GM19468 (cell line): ENCODE measurements around the gene NCAM1.

Source experiments
- ATAC-seq: cut with Tn5 transposase; IDR thresholded peaks from one replicate; pipeline ENCODE4 v1.9.1; 2021; ENCODE audit warnings: mild to moderate bottlenecking, moderate library complexity, moderate number of reproducible peaks; ENCODE audit not compliant: unreplicated experiment; ENCODE audit errors: extremely low read depth

The NCAM1 gene

DNA sequence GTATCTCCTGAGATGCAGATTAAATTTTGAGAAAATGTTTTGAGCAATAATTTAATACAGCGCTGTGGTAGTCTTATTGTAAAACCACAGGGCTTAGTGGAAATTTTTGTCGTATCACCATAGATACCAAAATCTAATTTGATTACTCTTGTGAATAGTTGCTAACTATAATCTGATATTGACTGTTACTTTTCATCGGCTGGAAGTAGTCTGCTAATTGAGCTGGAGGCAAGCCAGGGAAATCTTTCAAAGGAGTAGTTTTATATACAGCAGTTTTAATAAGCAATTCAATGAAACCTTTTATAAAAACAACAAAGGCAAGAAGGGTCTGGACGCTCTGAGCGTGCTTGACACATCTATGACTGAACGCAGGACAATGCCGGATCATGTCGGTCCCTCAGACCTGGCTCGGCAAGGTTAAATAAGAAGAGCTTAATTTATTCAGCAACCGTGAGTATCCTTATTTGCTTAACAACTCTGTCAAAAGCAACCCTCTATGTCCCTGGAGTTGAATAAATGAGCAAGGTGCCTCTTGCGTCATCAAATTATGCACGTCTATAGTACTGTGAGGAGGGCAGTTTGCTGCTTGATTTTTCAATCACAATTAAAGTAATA, 121.2 kb downstream of the NCAM1 start:
- ATAC-seq: no peak

DNA sequence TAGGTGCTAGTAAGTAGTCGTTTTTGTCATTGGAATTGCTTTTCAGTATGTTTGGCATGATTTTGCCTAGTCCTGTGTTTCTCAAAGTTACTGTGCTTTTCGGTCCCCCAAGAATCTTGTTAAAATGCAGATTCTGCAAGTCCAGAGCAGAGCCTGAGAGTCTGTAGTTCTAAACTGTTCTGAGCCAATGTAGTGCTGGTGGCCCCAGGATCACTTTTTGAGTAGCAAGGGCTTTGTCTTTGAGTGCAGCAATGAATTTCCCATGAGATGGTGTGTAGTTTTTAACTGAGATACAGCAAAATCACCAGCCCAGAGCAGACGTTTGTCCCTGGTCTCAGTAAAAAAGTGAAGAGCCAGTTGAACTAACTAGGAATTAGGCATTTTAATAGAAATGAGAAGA, 122.4 kb downstream of the NCAM1 start:
- ATAC-seq: no peak

DNA sequence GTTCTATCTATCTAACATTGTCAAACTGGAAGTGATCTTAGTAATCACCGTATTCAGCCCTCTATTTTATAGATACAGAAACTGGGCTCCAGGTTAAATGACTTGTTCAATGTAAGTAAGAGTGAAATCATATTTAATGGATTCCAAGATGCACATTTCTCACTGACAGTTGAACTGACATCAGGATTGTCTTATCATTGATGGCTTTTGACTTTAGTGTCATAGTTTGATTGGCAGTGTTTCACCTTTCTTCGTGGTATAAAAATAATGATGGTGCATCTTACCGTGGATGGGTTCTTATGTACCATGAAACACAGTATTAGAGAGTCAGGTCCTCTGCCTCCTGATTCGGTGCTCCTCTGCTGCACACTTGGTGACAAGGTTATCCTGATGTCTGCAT, 123.1 kb downstream of the NCAM1 start:
- no peak for ATAC-seq

DNA sequence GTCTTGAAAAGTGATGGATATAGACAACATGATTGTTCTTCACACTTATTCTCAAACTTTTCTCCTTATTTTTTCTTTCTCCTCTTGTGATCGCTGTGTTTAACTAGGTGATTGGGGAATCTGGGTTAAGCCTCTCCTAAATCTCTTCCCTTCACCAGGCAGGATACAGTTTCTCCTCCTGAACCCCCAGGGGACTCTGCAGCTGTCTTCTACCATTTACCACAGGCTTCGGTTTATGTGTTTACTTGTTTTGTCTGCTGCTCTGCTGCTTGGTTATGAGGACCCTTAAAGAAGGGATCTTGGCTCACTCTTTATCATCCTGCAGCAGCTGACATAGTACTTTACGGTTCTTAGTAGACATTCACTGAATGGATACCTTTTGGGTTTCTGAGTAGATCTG, 124.2 kb downstream of the NCAM1 start:
- ATAC-seq: no peak

DNA sequence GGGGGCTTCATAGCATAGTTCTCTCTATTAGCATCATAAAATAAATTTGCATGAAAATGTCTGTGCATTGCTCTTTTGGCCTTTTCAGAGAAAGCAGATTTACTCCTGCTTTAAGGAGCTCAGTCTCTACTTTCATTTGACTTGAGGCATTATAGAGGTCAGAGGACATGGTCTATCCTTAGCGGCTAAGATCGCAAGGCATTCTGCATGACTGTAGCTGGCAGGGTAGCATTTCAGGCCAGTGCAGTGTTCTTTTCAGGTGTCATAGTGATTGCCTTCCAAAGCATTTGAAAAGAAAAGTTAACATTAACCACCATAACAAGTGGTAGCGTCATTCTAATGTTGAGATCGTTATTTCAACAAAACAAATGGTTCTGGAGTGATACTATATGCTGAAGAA, 126.5 kb downstream of the NCAM1 start:
- no peak for ATAC-seq

DNA sequence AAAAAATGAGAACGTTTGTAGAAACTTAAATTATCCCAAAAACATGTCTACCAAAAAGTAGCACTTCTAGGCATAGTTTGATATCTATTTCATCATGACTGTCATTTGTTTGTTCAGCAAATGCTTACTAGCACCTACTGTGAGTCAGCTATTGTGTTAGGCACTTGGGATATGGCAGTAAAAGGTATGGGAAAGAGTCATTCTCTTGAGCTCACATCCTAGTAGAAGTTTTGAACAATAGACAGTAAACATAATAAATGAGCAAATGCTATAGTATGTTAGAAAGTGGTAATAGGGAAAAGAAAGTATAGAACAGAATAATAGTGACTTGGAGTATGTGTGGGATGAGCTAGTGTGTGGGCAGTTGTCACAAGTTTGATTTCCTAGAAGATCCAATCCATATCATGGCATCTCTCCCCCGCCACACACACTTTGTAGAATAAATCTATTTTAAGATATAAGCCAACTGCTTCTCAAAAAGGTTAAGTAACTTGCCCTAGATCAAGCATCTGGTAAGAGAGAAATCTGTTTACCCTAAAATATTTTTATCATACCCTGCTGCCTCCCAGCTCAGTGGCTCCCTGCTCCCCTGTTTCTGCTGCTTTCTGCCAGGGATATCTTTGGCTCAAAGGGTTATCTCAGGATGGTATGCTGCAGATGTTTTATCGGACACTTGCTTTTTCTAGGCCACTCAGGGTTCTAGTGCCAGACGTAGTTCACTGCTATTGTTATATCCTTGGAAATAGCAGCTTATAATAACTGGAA, 129.7 kb downstream of the NCAM1 start:
- ATAC-seq: no peak

DNA sequence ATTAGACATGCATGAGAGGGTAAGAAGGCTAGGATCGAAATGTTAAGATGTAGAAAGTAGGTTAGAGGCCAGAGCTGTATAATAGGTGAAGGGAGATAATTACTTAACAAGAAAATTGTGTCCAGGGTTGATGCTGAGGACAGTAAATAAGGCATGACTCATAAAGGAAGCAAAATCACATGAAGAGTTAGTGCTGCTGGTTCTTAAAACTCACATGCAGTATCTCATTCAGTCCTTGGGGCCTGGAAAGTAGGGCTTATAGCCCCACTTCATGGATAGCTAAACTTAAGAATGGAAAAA, 130.2 kb downstream of the NCAM1 start:
- ATAC-seq: no peak

DNA sequence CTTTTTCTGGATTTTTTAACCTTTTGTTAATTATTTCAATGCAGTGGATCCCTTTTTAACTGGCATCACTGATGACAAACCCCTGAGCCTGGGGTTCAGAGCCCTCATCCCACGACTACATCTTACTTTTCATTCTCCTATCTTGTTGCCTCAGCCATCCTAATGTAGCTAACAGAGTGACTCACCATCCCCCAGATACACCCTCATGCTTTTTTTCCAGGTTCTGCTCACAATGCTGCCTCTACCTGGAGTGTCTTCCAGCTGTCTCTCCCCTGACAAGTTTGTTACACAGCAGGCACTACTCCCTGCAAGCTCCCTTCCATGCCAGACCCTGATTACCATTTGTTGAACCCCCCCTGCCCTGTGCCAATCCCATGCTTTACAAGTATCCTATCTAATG, 135.4 kb downstream of the NCAM1 start:
- ATAC-seq: no peak

DNA sequence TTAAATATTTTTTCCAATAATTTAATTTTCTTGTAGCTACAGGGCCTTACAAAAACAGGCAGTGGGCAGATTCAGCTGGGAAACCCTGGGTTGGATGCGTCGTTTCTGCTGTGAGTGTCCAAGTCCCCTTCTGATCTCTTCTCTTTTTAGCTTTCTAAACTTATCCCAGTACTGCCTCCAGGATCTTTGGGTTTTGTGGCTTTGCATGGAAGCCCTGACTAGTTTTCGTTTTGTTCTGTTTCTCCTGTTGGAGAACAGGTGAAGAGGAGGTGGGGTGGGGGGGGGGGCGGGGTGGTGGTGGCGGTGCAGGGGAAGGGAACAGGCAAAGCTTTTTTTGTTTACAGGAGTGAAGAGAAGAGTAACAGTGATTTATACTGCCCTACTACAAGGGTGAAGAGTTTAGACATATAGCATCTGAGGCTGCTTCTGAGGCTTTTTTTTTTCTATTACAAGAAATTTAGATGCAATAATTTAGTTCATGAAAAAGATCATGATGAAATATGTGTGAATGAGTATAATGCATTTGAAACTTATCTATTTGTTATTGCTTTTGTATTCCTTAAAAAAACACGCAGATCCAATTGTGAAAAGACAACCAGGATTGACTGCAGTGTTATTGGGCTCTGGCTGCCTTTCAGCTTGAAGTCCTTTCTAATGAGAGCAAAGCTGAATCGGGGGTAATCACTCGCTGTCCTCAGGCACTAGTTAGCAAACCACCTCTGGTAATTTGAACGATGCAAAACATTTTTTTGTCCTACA, 142.9 kb downstream of the NCAM1 start:
- no peak for ATAC-seq

DNA sequence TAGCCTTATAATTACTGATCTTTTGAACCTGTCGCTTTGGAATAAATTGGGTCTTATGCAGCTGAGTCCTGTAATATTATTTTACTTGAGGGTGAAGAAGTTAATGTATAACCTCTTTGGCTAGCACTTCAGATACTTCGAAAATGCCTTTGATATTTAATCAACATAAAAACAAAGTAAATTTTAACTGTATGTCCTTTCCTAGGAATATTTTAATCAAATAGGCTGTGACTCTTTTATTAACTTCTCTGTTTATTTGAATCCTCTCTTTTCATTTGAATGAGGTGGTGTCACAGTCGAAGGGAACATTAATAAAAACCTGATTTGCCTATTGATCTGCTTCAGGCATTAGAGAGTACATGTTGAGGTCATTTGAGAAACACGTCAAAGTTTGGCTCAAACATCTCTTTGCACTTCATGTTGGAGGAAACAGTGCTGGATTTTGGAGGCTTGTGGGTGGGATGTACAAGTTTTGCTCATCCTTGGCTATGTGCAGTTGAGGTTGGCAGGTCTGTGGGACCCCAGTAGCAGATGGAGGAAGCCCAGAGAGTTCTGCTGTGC, 143.6 kb downstream of the NCAM1 start:
- no peak for ATAC-seq

DNA sequence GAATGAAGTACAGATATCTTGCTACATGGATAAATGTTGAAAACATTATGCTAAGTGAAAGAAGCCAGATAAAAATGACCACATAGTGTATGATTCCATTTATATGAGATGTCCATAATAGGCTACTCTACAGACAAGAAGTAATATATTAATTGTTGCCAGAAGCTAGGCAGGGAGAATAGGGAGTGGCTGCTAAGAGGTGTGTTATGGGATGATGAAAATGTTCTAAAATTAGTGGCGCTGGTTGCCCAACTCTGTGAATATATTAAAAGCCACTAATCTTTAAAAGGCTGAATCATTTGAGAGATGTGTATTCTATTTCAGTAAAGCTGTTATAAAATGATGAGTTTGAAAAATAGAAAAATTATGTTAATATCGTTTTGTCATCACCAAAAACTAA, 144.4 kb downstream of the NCAM1 start:
- no peak for ATAC-seq

DNA sequence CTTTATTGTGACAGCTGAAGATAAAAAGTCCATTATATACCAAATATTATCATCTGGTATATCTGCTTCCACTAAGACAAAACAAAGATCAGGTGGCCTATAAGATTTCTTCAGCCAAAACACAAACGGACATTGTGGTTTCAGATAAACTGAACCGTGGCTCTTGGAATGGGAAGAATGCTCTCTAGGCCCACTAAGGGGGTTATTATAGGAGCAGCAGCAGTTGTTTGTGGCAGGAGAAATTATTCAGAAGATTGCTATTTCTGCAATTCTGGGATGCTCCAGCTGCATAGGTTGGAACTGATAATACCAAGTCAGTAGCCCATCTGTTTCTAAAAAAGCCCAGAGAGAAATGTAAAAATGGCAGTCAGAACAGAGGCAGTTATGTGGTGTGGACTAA, 145.3 kb downstream of the NCAM1 start:
- no peak for ATAC-seq

DNA sequence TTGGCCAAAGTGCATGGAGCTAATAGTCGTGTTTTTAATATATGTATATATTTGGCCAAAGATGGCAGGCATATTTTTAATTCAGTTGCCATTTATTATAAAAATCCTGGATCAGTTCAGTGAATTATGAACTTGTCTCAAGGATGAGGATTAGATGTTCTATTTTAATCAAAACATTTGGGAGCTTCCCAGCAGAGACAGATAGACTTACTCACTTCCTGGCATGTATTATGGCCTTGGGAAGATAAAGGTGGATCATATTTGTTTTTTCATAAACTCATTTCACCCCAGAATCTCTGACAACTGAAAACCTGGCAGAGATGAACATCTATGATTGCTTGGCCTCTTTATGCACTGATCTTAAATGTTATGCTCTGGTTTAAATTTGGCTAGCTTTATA, 148.8 kb downstream of the NCAM1 start:
- no peak for ATAC-seq

DNA sequence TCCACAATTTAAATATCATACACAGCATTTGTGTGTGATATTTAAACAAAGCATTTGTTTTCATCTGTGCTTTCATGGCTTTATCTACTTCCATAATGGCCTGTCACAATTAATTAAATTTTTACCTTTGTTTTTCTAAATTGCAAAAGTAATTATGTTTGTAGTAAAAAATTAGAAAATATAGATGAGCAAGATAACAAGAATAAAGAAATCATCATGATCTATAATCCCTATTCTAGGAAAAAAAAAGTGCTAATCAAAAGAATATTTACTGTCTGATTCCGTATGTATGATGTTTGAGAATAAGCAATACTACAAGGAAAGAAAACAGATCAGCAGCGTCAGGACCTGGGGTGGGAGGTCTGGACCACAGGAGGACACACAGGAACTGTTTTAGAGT, 149.9 kb downstream of the NCAM1 start:
- ATAC-seq: no peak

DNA sequence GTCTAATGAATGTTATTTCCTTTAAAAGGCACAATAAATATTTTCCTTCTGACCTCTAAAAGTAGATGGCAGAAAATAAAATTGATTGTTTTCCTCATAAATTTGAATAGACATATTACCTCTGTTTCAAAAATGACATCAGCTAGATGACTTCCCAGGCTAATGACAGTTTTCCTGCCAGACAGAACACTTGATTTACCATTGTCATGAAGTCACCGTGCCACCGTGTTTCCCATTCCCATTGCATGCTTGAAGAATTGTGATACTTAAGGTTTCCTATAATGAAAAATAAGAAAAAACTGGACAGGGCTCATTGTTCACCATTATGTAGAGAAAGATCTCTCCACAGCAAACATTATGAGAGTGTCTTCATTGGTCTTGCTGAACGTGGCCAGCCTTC, 151.1 kb downstream of the NCAM1 start:
- no peak for ATAC-seq

DNA sequence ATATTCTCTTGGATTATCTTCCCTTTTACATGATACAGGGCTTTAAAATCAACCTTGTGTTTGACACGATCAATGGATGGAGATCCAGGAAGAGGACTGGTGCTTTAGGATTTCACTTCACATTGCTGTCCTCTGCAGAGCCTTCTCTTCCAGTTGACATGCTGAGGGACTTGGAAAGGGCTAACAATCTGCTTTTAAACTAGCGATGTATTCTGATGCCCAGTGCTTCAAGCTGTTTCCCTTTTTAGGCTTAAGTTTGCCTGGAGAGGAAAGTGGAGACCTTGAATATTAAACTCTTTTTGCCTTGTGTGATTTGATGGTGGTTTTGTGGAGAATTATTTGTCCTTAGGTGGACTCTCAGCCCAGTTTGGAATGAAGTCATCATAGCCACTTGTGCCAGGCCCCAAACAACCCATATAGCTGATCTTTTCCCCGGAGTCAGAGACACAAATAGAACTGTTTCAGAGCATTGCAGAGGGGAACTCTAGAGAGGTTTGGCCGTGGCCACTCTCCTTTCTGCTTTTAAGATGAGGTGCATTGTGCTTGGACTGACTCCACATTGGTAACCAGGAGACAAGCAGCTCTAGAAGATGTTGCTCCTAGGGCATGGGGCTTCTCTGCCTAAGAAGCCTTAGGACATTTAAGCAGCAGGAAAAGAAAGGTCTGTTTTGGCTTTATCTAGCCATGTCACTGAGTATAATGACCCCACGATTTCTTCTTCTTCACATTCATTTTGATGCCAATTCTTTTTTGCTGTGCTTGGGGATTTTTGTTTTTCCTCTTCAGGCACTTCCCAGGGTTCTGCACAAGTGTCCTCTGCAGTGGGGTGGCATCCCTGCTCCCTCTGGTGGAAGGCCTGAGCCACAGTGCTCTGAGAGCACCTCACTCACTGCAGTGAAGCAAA, 152.8 kb downstream of the NCAM1 start:
- ATAC-seq: no peak

DNA sequence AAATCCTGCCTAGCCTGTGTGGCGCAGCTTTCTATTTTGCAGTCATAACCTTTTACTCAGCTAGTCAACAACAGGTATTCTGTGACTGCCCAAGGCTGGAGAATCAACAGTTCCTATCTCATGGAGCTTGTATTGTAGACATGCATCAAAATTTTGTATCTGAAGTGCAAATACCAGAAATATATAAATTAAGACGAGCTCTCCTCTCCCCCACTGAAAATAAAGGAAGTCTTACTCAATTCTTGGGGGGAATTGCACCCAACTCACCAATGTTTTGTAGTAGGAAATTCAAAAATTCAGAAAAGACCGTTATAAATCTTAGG, 153.4 kb downstream of the NCAM1 start:
- ATAC-seq: no peak

DNA sequence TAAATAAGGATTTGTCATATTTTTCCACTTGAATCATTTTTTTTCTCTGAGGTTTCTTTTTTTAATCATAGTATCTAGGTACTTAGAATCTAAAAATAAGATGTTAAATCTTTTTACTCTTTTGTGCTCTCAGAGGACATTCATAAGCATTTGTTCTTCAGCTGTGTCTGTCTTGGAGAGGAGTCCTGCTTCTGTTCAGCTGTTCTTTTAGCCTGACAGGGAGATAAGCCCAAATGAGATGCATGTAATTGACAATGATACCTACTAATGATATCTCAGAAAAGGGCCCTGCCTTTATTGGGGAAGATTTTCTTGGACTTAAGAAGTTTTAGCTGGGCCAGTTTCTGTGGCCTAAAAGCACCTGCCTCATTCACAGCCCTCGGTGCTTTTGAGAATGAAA, 156.9 kb downstream of the NCAM1 start:
- no peak for ATAC-seq

DNA sequence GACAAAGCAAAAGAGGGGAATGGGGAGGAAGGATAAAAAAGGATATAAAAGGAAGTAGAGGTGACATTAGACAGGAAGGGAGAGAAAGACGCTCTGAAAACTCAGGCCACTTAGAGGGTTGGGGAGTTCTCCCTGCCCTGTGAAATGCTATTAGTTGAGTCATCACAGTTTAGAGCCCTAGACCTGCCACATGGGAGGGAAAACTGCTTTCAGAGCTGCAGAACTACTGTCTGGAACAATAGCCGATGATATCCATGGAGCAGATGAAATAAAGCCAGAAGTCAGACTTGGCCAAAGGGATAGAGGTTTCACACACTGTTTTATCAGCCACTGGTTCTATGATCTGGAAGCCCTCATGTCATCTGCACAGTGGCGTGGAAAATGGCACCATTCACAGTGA, 157.9 kb downstream of the NCAM1 start:
- ATAC-seq: no peak

DNA sequence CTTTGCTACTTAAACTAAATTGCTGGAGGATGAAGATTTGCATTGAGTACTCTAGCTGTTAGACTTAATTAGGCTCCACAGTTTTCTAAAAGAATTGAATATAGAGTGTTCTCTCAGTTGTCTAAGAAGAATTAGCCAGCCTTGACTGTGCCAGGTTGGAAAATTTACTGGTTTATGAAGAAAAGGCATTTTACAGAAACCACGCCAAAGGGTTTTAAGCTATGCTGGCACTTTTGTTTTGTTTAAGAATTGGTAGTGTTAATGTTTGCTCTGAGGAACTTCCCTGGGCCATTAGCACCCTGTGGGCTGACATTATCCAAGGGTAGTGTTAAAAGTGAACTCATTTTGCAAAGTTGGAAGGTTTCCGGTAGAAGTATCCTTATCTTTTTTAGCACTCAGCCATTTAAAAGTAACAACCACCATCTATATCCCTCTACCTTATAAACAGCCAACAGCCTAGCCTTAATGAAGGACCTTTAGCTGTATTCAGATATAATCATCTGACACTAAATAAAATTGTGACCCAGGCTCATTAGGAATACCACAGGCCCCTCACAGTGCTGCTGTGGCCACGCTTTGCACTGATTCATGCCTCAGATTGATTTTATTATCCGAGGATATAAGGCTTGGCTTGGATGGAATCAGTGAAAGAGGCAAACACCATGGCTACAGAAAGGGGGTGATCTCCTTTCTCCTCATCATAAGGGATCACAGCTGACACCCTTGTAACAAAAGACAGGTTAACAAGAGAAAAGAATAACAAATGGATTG, 158.9 kb downstream of the NCAM1 start:
- ATAC-seq: no peak
